NOMO-1 treated with DMSO at 0.1 percent for 48 hours (cell line): ENCODE results near the gene SSBP2.
"Not testable (repeated sequence)": the region's sequence is repeated elsewhere in the genome, so short reads cannot be mapped to it uniquely, and the experiment has no call there.

Experiments
- DNase-seq: peaks from one replicate; lab custom pipeline; 2025; ENCODE audit not compliant: unreplicated experiment; lab: John Stamatoyannopoulos, UW

The SSBP2 gene

GRCh38 chr5:81605299-81605698, 145.6 kb downstream of the SSBP2 start:
- no peak for DNase-seq

GRCh38 chr5:81604193-81604592, 146.7 kb downstream of the SSBP2 start:
- DNase-seq = no peak

DNA sequence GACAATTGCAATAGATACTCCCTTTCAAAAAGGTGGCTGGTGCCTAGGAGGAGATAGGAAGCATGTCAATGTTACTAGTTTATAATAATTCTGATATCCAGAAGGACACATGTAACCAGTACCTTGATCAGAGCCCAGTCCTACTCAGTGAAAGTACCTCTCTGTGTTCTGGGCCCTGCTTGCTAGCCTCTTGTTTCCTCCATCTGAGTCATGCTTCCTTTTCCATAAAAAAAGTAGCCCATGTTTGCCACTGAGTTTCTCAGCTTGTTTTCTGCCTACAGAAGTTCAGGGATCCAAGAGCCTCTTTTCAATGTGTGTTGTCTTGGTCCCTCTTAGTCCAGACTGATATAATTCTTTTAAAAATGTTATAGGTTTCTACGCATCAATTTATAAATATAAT, 149.0 kb downstream of the SSBP2 start:
- DNase-seq = no peak

DNA sequence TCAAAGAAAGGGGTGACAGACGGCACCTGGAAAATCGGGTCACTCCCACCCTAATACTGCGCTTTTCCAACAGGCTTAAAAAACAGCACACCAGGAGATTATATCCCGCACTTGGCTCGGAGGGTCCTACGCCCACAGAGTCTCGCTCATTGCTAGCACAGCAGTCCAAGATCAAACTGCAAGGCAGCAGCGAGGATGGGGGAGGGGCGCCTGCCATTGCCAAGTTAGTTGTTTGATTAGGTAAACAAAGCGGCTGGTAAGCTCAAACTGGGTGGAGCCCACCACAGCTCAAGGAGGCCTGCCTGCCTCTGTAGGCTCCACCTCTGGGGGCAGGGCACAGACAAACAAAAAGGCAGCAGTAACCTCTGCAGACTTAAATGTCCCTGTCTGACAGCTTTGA, 158.8 kb downstream of the SSBP2 start:
- DNase-seq = not testable (repeated sequence)

GRCh38 chr5:81590498-81591384, 160.2 kb downstream of the SSBP2 start:
- no peak for DNase-seq

DNA sequence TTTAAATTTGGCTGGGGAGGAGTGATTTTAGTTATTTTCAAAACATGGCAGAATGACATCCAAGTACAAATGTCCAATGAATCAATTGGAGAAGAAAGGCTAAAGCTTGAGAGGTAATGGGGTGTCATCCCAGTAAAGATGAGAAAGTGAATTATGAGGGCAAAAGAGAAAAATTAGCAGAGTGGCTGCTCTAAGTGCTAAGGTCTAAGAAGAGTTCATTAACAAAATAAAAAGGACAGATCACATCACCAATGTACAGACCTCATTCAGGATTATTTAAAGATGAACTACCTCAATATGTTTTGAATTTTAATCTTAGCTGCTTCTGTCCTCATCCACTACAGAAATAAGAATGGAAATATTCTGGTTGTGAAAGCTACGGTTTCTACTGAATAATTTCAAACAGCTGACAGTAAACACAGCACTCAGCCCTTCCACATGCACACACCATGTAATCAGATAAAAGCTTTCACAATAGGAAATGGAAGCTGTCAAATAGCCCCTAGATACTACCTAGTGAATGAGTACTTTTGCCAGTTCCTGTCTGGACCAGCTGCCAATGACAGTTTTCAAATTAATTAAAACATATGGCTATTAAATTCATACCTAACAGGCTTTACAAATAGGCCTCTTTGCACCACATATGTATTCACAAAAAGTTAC, 171.5 kb downstream of the SSBP2 start:
- DNase-seq = peak; percentile 82

DNA sequence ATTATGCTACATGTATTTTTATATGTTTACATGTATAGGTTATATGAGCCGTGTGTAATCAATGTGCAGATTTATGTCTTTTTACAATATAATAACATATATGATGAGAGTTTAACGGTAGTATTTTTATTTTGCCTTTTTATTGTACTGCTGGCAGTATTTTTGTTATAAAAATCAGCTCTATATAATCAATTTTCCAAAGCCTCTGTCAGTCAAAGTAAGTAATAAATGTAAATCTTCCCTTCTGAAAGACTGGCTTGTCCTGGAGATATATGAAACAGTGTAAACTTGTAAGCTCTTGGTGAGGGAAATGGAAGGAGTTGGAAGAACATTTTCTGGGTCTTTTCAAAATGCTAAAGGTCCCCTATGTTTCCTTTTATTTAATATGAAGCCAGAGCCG, 173.8 kb downstream of the SSBP2 start:
- DNase-seq = no peak

- no peak for DNase-seq
These were observed 175.0 kb downstream of the SSBP2 start for GRCh38 chr5:81575924-81576323.

DNA sequence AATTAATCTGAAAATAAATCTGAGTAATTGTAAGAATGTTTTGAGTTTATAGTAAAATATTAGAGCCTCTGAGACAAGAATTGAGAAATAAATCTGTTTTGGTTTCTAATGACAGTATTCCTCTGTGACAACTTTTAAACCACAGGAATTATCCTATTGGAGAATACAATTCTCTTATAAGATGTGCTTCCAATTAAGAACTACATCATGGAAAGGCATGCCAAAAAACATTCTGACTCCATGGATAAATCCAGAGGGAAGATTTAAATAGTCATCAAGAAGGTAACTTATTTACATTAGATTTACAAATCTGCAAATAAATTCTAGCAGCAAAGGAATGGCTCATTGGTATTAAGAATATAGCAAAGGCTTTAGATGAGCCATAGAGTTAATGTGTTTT, 178.7 kb downstream of the SSBP2 start:
- no peak for DNase-seq

- DNase-seq = no peak
These were observed 192.7 kb downstream of the SSBP2 start for GRCh38 chr5:81558188-81558587.

DNA sequence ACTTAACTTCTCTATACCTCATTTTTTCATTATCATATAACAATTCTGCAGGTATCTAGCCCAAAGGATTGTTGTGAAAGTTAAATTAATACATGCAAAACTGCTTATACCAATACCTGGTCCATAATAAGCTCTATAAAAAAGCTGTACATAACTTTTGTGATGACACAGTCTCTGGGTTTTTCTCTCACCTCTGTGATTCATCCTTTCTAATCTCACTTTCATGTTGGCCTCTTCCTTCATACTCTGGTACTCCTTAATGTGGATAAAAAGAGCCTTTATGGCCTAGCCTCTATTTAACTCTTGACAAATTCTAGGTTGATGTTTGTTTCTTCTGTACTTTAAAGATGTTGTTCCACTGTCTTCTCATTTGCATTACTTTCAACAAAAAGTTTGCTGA, 194.1 kb downstream of the SSBP2 start:
- no peak for DNase-seq

DNA sequence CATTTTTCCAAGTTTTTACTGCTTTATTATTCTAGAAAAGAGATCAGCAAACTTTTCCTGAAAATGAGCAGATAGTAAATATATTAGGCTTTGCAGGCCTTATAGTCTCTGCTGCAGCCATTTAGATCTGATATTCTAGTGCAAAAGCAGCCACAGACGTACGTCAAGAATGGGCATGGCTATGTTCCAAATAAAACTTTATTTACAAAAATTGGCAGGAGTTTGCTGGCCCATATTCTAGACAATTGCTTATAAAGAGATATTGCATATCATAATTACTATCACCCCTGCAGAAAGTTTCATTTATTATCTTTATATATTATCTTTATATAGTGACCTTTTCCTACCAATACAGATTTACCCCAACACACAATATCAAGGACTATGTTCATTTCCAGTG, 195.0 kb downstream of the SSBP2 start:
- no peak for DNase-seq

- DNase-seq = no peak
These were observed 196.2 kb downstream of the SSBP2 start for GRCh38 chr5:81554647-81555046.

- DNase-seq = no peak
These were observed 197.2 kb downstream of the SSBP2 start for GRCh38 chr5:81553567-81554212.

- no peak for DNase-seq
These were observed 197.9 kb downstream of the SSBP2 start for GRCh38 chr5:81552852-81553566.

- no peak for DNase-seq
These were observed 201.8 kb downstream of the SSBP2 start for GRCh38 chr5:81549123-81549522.

- DNase-seq = no peak
These were observed 203.9 kb downstream of the SSBP2 start for GRCh38 chr5:81547001-81547400.

GRCh38 chr5:81545911-81546310, 205.0 kb downstream of the SSBP2 start:
- no peak for DNase-seq

GRCh38 chr5:81544351-81545018, 206.4 kb downstream of the SSBP2 start:
- no peak for DNase-seq

GRCh38 chr5:81542242-81542641, 208.7 kb downstream of the SSBP2 start:
- no peak for DNase-seq
